Lung (tissue), 12 donors: ENCODE measurements around the gene LENG1. TPM values are rescaled to one million over a fixed set of nuclear protein-coding genes. Genes with fewer than 3 reads are reported as not detected.
"Not testable (repeated sequence)": the region's sequence is repeated elsewhere in the genome, so short reads cannot be mapped to it uniquely, and the experiment has no call there.

ENCODE experiments used
- ATAC-seq: fragments of 200-7000 bp; cut with Tn5 transposase; one replicate; pipeline ENCODE4 v1.9.1; 2020; ENCODE audit warnings: moderate number of reproducible peaks; ENCODE audit not compliant: insufficient read depth, low FRiP score
- DNase-seq, 3 donors: peaks; one replicate each; pipeline ENCODE4 v3.0.0-alpha.2; 2013 to 2017
- H3K27ac ChIP-seq, 2 donors: one replicate each; pipeline ENCODE4 v1.5.1; 2013; ENCODE audit warnings: mild to moderate bottlenecking in 2 of 2, moderate library complexity in 2 of 2, control low read depth in 1 of 2, inconsistent platforms in 1 of 2, low read depth in 1 of 2, low read length in 1 of 2
- H3K27me3 ChIP-seq, 3 donors: one replicate each; pipeline ENCODE4 v1.5.1; 2013; ENCODE audit warnings: low read length in 2 of 3; ENCODE audit not compliant: control insufficient read depth in 3 of 3, insufficient read depth in 3 of 3
- H3K36me3 ChIP-seq, 4 donors: one replicate each; pipeline ENCODE4 v1.5.1; 2013; ENCODE audit warnings: low read length in 4 of 4, mild to moderate bottlenecking in 1 of 4, moderate library complexity in 1 of 4; ENCODE audit not compliant: control insufficient read depth in 4 of 4, insufficient read depth in 4 of 4
- H3K4me1 ChIP-seq, 5 donors: one replicate each; pipeline ENCODE4 v1.5.1; 2013; ENCODE audit warnings: low read length in 5 of 5, mild to moderate bottlenecking in 2 of 5, moderate library complexity in 1 of 5; ENCODE audit not compliant: control insufficient read depth in 5 of 5, insufficient read depth in 5 of 5
- H3K4me3 ChIP-seq: one replicate; pipeline ENCODE4 v1.5.1; 2013; ENCODE audit warnings: mild to moderate bottlenecking, control low read depth, moderate library complexity
- H3K9ac ChIP-seq, 2 donors: one replicate each; pipeline ENCODE4 v1.5.1; 2013; ENCODE audit warnings: low read length in 2 of 2, control low read depth in 1 of 2; ENCODE audit not compliant: insufficient read depth in 1 of 2
- H3K9me3 ChIP-seq, 4 donors: one replicate each; pipeline ENCODE4 v1.5.1; 2013; ENCODE audit warnings: low read length in 3 of 4, mild to moderate bottlenecking in 1 of 4, moderate library complexity in 1 of 4; ENCODE audit not compliant: control insufficient read depth in 4 of 4, insufficient read depth in 3 of 4
- CTCF ChIP-seq: IDR thresholded peaks from 2 replicates; pipeline ENCODE4 v1.5.1; 2012; ENCODE audit warnings: mild to moderate bottlenecking; ENCODE audit errors: control extremely low read depth, extremely low read depth
- WGBS, 2 donors: extraction: QIAGEN DNeasy Blood & Tissue Kit; methylation state at CpG; one replicate each; pipeline ENCODE4 v1.1.7; 2013; 5-methylcytosine and 5-hydroxymethylcytosine counted together
- polyA plus RNA-seq, 2 donors: library from polyadenylated mRNA; stranded (reverse); fragments of 200-250 nt; gene quantifications; one replicate each; pipeline ENCODE4 v1.2.1, GENCODE V29; 2013
- total RNA-seq, 2 donors: library from RNA; depleted of rRNA in 1 of 2; stranded (reverse); fragments of >200 nt in 1 of 2; gene quantifications; one replicate each; pipeline ENCODE4 v1.2.1, GENCODE V29; 2014 to 2021
- donor health status: control.
- donor health status: control.
- donor health status: Bipolar disorder and iron deficiency.
- donor health status: healthy.
- donor health status: DM: yes; HTN: yes; CAD: no.

The LENG1 gene
- total and polyA plus RNA-seq, 4 donors = 3.8 to 17.1 (median 8.2) TPM

- Histone ChIP-seq H3K27me3 (no peaks in the 10 kb centered on the region), H3K4me3 (no peak overlapping the region), H3K9ac (no peak overlapping the region), H3K9me3 (no peaks in the 10 kb centered on the region), H3K36me3 (peaks cover 0 to 9% (median 0%) of the 10 kb centered on the region in 4 donors), H3K27ac (no peak overlapping the region), H3K4me1 (no peaks in the 10 kb centered on the region)
- no peak for ATAC-seq
- no peak for DNase-seq
- 37 to 43% methylated on average over 15 of the region's 15 CpGs for WGBS, 2 donors
- no peak for TF ChIP-seq CTCF
Measured at GRCh38 chr19:54173359-54173699, 13.8 kb upstream of the LENG1 start.

GRCh38 chr19:54172471-54173358 lies 13.2 kb upstream of the LENG1 start, which contains the start of gene TMC4:
TSS of gene TMC4 (minus strand) at chr19:54173160. CDS start at chr19:54173117, 43 bp downstream.
- Histone ChIP-seq H3K27me3 (no peaks in the 10 kb centered on the region), H3K27ac (peak within 1 kb of the TSS; percentile 24 to 83), H3K4me1 (no peaks in the 10 kb centered on the region), H3K9ac (peak within 1 kb of the TSS in 1 of 2 donors; percentile 9), H3K4me3 (peak within 1 kb of the TSS; percentile 50), H3K36me3 (peaks cover 0 to 4% (median 0%) of the 10 kb centered on the region in 4 donors), H3K9me3 (no peaks in the 10 kb centered on the region)
- 16 to 20% methylated on average over 13 of the region's 13 CpGs for WGBS, 2 donors
- ATAC-seq = peak; percentile 87
- peak; percentile 41 to 66 (median 64) for DNase-seq
- TF ChIP-seq CTCF = no peak

GRCh38 chr19:54171736-54172431 lies 12.4 kb upstream of the LENG1 start:
- DNase-seq, H3K36me3 ChIP-seq, H3K9me3 ChIP-seq, H3K4me1 ChIP-seq, H3K9ac ChIP-seq, H3K4me3 ChIP-seq, H3K27me3 ChIP-seq, ATAC-seq, H3K27ac ChIP-seq: not testable (repeated sequence)
- 80 to 89% methylated on average over 15 to 20 of the region's 23 CpGs for WGBS, 2 donors

GRCh38 chr19:54169149-54169740 lies 9.7 kb upstream of the LENG1 start:
- ATAC-seq (no peak), DNase-seq (no peak)
- Histone ChIP-seq H3K36me3 (no peaks in the 10 kb centered on the region), H3K9me3 (no peaks in the 10 kb centered on the region), H3K9ac (no peak overlapping the region), H3K4me3 (no peak overlapping the region), H3K27ac (no peak overlapping the region), H3K27me3 (peaks cover 0 to under 1% (median 0%) of the 10 kb centered on the region in 3 donors), H3K4me1 (peaks cover 0 to 4% (median 0%) of the 10 kb centered on the region in 5 donors)
- no peak for TF ChIP-seq CTCF
- 86 to 89% methylated on average over 21 of the region's 21 CpGs for WGBS, 2 donors
